ENCODE measurements around the gene DSE. TPM values are rescaled to one million over a fixed set of nuclear protein-coding genes. Genes with fewer than 3 reads are reported as not detected.

DSE gene
- total RNA-seq, 1 experiment from 2014 or later: 38.5 TPM

DNA sequence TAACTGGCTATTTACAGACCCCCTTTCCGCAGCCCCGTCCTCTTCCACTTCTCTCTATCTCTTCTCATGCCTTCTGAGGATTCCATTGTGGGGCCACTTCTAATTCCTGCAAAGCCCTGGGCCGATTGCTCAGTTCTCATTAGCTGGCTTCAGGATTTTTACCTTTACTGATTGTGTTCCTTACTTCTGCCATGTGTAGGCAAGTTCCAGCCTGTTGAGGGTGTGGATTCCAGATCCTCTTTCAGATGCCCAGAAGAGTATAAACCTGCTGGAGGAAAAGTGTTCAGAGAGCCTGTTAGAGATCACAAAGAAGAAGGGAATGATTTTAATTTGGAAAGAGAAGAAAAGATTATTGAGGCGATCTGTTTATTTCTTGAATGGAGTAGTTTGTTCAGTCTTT is 5.4 kb downstream of the DSE start (continued):
- TF ChIP-seq, protein P1, sequence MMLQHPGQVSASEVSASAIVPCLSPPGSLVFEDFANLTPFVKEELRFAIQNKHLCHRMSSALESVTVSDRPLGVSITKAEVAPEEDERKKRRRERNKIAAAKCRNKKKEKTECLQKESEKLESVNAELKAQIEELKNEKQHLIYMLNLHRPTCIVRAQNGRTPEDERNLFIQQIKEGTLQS (IDR thresholded peaks at IDR 0.05): no peak
- TF ChIP-seq RAD21 (IDR thresholded peaks at IDR 0.05; ENCODE audit: low read depth): no peak

DNA sequence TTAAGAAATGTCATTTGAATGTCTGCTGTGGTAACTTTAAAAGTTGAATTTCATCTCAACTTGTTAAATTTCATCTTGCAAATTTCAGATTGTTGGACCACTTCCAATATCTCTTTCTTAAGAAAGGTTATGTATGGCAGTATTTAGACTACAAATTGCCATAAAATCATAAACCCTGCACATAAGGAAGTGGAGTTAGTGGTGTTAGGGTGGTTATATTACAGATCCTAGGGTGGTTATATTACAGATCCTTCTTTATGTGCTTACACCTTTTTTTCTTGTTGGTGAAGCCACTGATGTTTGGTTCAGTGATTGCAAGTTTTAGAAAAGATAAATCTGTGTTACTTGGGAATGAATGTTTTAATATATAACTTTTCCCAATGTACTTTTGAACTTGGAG is 9.0 kb downstream of the DSE start:
- Histone ChIP-seq H3K9ac (ENCODE audit: low read length) (no peak overlapping the region), H3K27ac (ENCODE audit: low read depth, low read length) (no peak overlapping the region), H3K4me1 (ENCODE audit: control insufficient read depth in 1 of 2, insufficient read depth in 2 of 2, low read length in 2 of 2) (peaks cover 2 to 21% of the 10 kb centered on the region in 2 experiments; a peak in 3 of 4 replicates), H3K27me3 (ENCODE audit: insufficient read depth, low read length) (no peaks in the 10 kb centered on the region), H3K9me2 (ENCODE audit: insufficient read depth) (no peaks in the 10 kb centered on the region), H3K9me3 (ENCODE audit: control insufficient read depth in 1 of 2, insufficient read depth in 1 of 2, low read depth in 1 of 2, low read length in 2 of 2) (no peaks in the 10 kb centered on the region), H3K4me3 (replicated peaks in 1 of 2; ENCODE audit: low read depth in 1 of 2, low read length in 2 of 2) (no peak overlapping the region), H2AFZ (ENCODE audit: low read depth, low read length, poor library complexity, severe bottlenecking) (no peak overlapping the region), H3K36me3 (ENCODE audit: control insufficient read depth in 1 of 2, insufficient read depth in 2 of 2, low read length in 2 of 2) (no peaks in the 10 kb centered on the region), H3K79me2 (ENCODE audit: insufficient read depth, low read length) (peaks cover 34% of the 10 kb centered on the region), H3K4me2 (ENCODE audit: low read length) (no peak overlapping the region), H4K20me1 (ENCODE audit: insufficient read depth) (no peaks in the 10 kb centered on the region)
- ATAC-seq: no peak
- no peak for TF ChIP-seq POLR2AphosphoS5 (IDR thresholded peaks at IDR 0.05; ENCODE audit: low read depth, low read length)
- DNase-seq (ENCODE audit: low read depth, low spot score): no peak
- ChIA-PET CTCF (no interaction called here), POLR2A (no interaction called here), RAD21 (ENCODE audit: low non-redundant PET in 1 of 2, low total read pairs in 2 of 2, uncharacterized antibody in 2 of 2, unreplicated experiment in 2 of 2) (no interaction called here)
- intact Hi-C loops (cut with micrococcal nuclease): no loop called here
- BruUV-seq (replicated peaks): no TSS peak

DNA sequence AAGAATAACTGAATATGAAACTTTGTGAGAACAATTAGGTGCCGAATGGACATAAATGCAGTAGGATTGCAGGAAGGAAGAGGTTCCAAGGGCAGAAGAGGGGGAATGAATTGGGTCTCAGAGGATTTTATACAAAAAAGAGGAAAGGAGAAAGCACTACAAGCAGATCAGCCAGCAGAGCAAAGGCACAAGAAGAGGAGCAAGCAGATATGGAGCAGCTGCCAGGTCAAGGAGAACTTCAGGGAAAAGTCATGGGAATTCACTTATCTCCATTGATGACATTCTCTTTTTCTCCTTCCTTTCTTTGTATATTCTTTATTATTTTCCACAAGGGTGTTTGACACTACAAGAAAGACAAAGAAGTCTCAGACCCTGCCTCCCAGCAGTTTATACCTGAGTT is 9.6 kb downstream of the DSE start:
- CTCF ChIA-PET: no interaction called here

More for the DNA sequence above, 9.6 kb downstream of the DSE start:
- ATAC-seq: no peak
- ChIA-PET RAD21 (ENCODE audit: low non-redundant PET in 1 of 2, low total read pairs in 2 of 2, uncharacterized antibody in 2 of 2, unreplicated experiment in 2 of 2) (no interaction called here), POLR2A (no interaction called here)
- DNase-seq (ENCODE audit: low read depth, low spot score): no peak
- Histone ChIP-seq H2AFZ (ENCODE audit: low read depth, low read length, poor library complexity, severe bottlenecking) (no peak overlapping the region), H3K4me3 (replicated peaks in 1 of 2; ENCODE audit: low read depth in 1 of 2, low read length in 2 of 2) (no peak overlapping the region), H3K9ac (ENCODE audit: low read length) (no peak overlapping the region), H3K36me3 (ENCODE audit: control insufficient read depth in 1 of 2, insufficient read depth in 2 of 2, low read length in 2 of 2) (no peaks in the 10 kb centered on the region), H3K4me1 (ENCODE audit: control insufficient read depth in 1 of 2, insufficient read depth in 2 of 2, low read length in 2 of 2) (peaks cover 2 to 26% of the 10 kb centered on the region in 2 experiments; a peak in 3 of 4 replicates), H3K27me3 (ENCODE audit: insufficient read depth, low read length) (no peaks in the 10 kb centered on the region), H3K79me2 (ENCODE audit: insufficient read depth, low read length) (peaks cover 35% of the 10 kb centered on the region), H3K4me2 (ENCODE audit: low read length) (peak overlapping the region; percentile 44), H4K20me1 (ENCODE audit: insufficient read depth) (no peaks in the 10 kb centered on the region), H3K9me2 (ENCODE audit: insufficient read depth) (no peaks in the 10 kb centered on the region), H3K27ac (ENCODE audit: low read depth, low read length) (no peak overlapping the region), H3K9me3 (ENCODE audit: control insufficient read depth in 1 of 2, insufficient read depth in 1 of 2, low read depth in 1 of 2, low read length in 2 of 2) (no peaks in the 10 kb centered on the region)
- intact Hi-C loops (cut with micrococcal nuclease): no loop called here
- no TSS peak for BruUV-seq (replicated peaks)
- TF ChIP-seq FOSL1 (IDR thresholded peaks at IDR 0.05; ENCODE audit: low read depth): no peak
- TF ChIP-seq YY1 (IDR thresholded peaks at IDR 0.05; ENCODE audit: extremely low read depth, insufficient replicate concordance, low read depth, low read length): no peak
- TF ChIP-seq, protein P2, sequence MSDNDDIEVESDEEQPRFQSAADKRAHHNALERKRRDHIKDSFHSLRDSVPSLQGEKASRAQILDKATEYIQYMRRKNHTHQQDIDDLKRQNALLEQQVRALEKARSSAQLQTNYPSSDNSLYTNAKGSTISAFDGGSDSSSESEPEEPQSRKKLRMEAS (IDR thresholded peaks at IDR 0.05): no peak
- TF ChIP-seq POLR2A (IDR thresholded peaks at IDR 0.05; ENCODE audit: borderline replicate concordance, extremely low read depth, insufficient read depth, insufficient read length): no peak
- no peak for TF ChIP-seq SIN3A (IDR thresholded peaks at IDR 0.05; ENCODE audit: low read depth)
- TF ChIP-seq, protein P3, sequence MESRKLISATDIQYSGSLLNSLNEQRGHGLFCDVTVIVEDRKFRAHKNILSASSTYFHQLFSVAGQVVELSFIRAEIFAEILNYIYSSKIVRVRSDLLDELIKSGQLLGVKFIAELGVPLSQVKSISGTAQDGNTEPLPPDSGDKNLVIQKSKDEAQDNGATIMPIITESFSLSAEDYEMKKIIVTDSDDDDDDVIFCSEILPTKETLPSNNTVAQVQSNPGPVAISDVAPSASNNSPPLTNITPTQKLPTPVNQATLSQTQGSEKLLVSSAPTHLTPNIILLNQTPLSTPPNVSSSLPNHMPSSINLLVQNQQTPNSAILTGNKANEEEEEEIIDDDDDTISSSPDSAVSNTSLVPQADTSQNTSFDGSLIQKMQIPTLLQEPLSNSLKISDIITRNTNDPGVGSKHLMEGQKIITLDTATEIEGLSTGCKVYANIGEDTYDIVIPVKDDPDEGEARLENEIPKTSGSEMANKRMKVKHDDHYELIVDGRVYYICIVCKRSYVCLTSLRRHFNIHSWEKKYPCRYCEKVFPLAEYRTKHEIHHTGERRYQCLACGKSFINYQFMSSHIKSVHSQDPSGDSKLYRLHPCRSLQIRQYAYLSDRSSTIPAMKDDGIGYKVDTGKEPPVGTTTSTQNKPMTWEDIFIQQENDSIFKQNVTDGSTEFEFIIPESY (IDR thresholded peaks at IDR 0.05; ENCODE audit: extremely low read depth, insufficient replicate concordance, low read length): no peak
- TF ChIP-seq JUND (IDR thresholded peaks at IDR 0.05): no peak
- TF ChIP-seq, protein P1 (IDR thresholded peaks at IDR 0.05): no peak
- no peak for TF ChIP-seq EZH2phosphoT487 (IDR thresholded peaks at IDR 0.05; ENCODE audit: borderline replicate concordance)
